AG04449 (cell line): Measurements from ENCODE around the gene DLEC1.
"Not testable (repeated sequence)": the region's sequence is repeated elsewhere in the genome, so short reads cannot be mapped to it uniquely, and the experiment has no call there.

Source experiments
- CTCF ChIA-PET: fragments of 350-600 bp; formaldehyde crosslinking; extraction: SDS; loops from one replicate; lab custom pipeline; 2021; ENCODE audit warnings: antibody characterized with exemption; lab: Yijun Ruan, JAX
- POLR2A ChIA-PET: fragments of 400-600, 350-600 bp; formaldehyde crosslinking; extraction: SDS; loops from one replicate; lab custom pipeline; 2020; ENCODE audit warnings: antibody characterized with exemption, inconsistent platforms; lab: Yijun Ruan, JAX
- DNase-seq: peaks from one replicate; pipeline ENCODE4 v3.0.0-alpha.2; 2010; ENCODE audit warnings: low read depth, low spot score
- H3K4me3 ChIP-seq: 2 replicates; pipeline ENCODE4 v1.5.1; 2011; ENCODE audit warnings: low read depth, mild to moderate bottlenecking, control low read depth, low read length
- TF ChIP-seq, protein P1 (sequence below): IDR thresholded peaks from one replicate; pipeline ENCODE4 v1.5.1; 2011; ENCODE audit warnings: mild to moderate bottlenecking, moderate library complexity, low read length, control low read depth, inconsistent platforms; ENCODE audit not compliant: insufficient read depth; ENCODE audit errors: missing control alignments

DLEC1 gene

DNA sequence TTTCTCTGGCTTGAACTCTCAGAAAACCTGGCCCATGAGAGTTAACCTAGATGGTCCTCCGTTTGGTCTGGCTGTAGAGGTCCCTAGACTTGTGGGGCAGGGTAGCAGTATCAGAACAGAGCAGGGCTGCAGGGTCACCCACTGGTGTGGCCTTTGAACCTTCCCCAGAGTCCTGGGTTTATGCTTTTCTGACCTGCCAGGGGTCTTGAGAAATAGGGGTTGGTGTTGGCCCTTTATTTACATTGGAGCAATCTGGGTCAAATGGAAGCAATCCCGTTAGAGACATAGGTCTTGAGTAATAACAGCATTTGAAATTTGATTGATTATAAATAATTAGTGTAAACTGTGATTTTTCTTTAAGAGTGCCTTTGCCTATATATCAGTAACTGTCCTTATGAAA lies 23.8 kb downstream of the DLEC1 start:
- ChIA-PET CTCF (no interaction called here), POLR2A (no interaction called here)
- TF ChIP-seq, protein P1, sequence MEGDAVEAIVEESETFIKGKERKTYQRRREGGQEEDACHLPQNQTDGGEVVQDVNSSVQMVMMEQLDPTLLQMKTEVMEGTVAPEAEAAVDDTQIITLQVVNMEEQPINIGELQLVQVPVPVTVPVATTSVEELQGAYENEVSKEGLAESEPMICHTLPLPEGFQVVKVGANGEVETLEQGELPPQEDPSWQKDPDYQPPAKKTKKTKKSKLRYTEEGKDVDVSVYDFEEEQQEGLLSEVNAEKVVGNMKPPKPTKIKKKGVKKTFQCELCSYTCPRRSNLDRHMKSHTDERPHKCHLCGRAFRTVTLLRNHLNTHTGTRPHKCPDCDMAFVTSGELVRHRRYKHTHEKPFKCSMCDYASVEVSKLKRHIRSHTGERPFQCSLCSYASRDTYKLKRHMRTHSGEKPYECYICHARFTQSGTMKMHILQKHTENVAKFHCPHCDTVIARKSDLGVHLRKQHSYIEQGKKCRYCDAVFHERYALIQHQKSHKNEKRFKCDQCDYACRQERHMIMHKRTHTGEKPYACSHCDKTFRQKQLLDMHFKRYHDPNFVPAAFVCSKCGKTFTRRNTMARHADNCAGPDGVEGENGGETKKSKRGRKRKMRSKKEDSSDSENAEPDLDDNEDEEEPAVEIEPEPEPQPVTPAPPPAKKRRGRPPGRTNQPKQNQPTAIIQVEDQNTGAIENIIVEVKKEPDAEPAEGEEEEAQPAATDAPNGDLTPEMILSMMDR = no peak
- DNase-seq = no peak
- H3K4me3 ChIP-seq = no peak overlapping the region

DNA sequence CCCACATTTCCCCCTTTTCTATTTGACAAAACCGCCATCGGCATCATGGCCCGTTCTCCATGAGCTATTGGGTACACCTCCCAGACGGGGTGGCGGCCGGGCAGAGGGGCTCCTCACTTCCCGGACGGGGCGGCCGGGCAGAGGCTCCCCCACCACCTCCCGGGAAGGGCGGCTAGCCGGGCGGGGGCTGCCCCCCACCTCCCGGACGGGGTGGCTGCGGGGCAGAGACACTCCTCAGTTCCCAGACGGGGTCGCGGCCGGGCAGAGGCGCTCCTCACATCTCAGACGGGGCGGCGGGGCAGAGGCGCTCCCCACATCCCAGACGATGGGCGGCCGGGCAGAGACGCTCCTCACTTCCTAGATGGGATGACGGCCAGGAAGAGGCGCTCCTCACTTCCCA lies 25.4 kb downstream of the DLEC1 start:
- POLR2A ChIA-PET, H3K4me3 ChIP-seq, DNase-seq, CTCF ChIA-PET: not testable (repeated sequence)

DNA sequence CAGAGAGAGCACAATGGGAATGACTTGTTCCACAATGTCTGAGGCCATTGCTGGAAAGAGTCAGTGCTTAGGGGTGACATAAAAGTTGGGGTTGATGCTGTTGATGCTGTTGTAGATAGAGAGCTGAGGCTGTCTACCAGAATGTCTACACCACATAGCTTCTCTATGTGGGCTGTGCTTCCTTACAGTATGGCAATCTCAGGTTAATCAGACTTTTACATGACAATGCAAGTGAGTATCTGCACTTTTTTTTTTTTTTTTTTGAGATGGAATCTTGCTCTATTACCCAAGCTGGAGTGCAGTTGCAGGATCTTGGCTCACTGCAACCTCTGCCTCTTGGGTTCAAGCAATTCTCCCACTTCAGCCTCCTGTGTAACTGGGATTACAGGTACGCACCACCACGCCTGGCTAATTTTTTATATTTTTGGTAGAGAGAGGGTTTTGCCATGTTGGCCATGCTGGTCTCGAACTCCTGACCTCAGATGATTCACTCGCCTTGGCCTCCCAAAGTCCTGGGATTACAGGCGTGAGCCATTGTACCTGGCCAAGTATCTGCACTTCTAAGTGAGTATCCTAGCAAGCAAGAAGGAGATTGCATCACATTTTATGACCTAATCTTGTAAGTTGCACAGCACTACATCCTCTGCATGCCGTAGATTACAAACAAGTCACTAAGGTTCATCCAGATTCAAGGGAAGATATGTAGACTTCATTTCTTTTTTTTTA lies 28.7 kb downstream of the DLEC1 start:
- ChIA-PET POLR2A (no interaction called here), CTCF (no interaction called here)
- no peak for DNase-seq
- TF ChIP-seq, protein P1 = no peak
- H3K4me3 ChIP-seq = no peak overlapping the region

DNA sequence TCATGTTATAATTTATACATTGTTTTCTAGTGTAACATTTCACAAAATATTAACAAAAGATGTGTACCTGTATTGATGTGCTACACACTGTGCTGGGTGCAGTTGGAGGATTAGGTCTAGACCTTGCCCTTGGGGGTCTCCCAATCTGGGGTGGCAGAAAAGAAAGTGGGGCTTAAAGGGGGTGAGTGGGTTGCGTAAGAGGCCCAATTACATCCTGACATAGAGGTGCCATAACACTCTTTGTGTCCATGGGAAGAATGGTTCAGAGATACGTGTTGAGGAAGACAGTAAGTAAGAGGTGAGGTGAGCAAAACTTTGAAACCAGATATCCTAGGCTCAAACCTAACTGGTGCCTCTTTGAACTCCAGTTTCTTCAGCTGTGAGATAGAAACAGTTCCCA lies 31.0 kb downstream of the DLEC1 start:
- no peak overlapping the region for H3K4me3 ChIP-seq
- TF ChIP-seq, protein P1 = no peak
- no peak for DNase-seq
- ChIA-PET CTCF (no interaction called here), POLR2A (no interaction called here)

DNA sequence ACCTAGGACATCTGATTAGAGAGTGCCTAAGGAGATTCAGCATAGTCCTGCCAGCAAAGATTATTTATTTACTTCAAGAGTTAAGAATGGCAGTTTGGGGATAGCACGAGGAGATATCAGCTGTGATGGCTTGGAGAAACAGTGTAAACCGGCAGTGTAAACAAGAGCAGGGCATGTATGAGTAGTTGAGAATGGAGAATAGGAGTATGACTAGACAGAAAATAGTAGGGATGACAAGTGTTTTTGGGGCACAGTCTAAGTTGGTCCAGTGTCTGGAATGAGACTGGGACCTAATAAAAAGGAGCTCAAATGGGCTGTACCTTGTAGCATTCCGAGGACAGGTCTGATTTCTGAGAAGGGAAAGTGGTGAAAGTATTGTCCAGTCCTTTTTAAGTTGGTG lies 38.1 kb downstream of the DLEC1 start:
- POLR2A ChIA-PET, H3K4me3 ChIP-seq, CTCF ChIA-PET, DNase-seq: not testable (repeated sequence)

DNA sequence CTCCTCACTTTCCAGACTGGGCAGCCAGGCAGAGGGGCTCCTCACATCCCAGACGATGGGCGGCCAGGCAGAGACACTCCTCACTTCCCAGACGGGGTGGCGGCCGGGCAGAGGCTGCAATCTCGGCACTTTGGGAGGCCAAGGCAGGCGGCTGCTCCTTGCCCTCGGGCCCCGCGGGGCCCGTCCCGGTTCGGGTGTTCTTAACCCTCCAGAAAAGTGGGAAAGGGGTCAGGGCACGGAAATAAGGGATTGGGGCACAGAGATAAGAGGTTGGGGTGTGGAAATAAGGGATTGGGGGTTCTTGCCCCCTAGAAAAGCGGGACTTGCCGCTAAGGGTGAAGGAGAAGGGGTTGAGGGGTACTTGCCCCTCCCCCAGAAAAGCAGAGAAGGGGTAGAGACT lies 43.3 kb downstream of the DLEC1 start:
- CTCF ChIA-PET, POLR2A ChIA-PET, DNase-seq, H3K4me3 ChIP-seq: not testable (repeated sequence)

DNA sequence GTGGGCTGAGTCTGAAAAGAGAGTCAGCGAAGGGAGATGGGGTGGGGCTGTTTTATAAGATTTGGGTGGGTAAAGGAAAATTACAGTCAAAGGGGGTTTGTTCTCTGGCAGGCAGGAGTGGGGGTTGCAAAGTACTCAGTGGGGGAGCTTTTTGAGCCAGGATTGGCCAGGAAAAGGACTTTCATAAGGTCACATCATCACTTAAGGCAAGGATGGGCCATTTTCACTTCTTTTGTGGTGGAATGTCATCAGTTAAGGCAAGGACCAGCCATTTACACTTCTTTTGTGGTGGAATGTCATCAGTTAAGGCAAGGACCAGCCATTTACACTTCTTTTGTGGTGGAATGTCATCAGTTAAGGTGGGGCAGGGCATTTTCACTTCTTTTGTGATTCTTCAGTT lies 44.2 kb downstream of the DLEC1 start:
- H3K4me3 ChIP-seq, DNase-seq, CTCF ChIA-PET, POLR2A ChIA-PET: not testable (repeated sequence)

DNA sequence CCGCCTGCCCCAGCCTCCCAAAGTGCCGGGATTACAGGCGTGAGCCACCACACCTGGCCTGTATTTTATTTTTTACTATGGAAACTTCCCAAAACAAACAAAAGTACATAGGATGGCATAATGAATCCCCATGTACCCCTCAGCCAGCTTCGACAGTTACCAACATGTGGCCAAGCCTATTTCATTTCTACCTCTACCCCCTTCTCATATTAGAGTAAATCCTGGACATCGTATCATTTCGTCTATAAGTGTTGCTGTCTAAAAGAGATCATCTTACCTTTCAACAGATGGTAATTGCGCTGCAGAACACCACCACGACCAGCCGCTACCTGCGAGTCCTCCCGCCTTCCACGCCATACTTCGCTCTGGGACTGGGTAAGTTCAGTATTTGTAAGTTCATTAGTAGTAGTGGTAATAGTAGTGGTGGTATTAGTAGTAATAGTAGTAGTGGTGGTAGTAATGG lies 44.9 kb downstream of the DLEC1 start:
- POLR2A ChIA-PET = no interaction called here
- H3K4me3 ChIP-seq = no peak overlapping the region
- TF ChIP-seq, protein P1 = no peak
- DNase-seq = no peak
- CTCF ChIA-PET = no interaction called here
